ENCODE results near the gene HAUS8.

DNA sequence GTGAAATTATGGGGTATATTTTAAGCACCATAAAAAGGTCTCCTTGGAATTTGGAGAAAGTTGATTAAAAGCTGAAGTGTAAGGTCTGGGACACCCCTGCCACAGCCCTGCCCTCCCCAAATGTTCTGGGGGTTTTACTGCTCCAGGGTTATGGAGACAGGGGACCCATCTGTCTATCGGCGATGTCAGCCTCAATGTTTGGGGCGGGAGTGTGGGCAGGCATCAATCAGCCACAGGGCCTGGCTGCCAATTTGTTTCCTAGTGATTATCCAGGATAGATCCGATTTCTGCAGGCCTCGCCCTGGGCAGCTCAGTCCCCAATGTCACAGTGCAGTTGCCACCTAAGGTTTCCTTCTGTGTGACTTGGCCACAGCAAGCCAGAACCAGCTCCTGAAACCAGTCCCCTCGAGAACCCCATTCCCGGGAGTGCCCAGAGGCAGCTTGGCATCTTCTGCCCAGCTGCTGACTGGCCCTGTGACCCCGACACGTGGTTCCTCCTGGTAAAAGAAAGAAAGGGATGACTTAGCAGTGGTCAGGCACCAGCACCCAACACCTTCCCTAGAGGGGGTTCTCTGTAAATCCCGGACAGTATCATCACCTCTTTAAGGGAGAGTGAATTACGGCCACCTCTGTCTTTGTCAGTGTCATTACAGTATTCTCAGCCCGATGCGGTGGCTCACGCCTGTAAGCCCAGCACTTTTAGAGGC lies 41.9 kb upstream of the HAUS8 start:
- TF ChIP-seq, protein P1, sequence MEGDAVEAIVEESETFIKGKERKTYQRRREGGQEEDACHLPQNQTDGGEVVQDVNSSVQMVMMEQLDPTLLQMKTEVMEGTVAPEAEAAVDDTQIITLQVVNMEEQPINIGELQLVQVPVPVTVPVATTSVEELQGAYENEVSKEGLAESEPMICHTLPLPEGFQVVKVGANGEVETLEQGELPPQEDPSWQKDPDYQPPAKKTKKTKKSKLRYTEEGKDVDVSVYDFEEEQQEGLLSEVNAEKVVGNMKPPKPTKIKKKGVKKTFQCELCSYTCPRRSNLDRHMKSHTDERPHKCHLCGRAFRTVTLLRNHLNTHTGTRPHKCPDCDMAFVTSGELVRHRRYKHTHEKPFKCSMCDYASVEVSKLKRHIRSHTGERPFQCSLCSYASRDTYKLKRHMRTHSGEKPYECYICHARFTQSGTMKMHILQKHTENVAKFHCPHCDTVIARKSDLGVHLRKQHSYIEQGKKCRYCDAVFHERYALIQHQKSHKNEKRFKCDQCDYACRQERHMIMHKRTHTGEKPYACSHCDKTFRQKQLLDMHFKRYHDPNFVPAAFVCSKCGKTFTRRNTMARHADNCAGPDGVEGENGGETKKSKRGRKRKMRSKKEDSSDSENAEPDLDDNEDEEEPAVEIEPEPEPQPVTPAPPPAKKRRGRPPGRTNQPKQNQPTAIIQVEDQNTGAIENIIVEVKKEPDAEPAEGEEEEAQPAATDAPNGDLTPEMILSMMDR (IDR thresholded peaks at IDR 0.05) = no peak
- TF ChIP-seq POLR2A (IDR thresholded peaks at IDR 0.05) = no peak

Data from body of pancreas (tissue), 4 donors.